ENCODE measurements around the gene SP2. TPM values are rescaled to one million over a fixed set of nuclear protein-coding genes. Genes with fewer than 3 reads are reported as not detected.

SP2 gene
- polyA plus RNA-seq, 3 donors, result 3.1 to 26.7 (median 6.8) TPM

DNA sequence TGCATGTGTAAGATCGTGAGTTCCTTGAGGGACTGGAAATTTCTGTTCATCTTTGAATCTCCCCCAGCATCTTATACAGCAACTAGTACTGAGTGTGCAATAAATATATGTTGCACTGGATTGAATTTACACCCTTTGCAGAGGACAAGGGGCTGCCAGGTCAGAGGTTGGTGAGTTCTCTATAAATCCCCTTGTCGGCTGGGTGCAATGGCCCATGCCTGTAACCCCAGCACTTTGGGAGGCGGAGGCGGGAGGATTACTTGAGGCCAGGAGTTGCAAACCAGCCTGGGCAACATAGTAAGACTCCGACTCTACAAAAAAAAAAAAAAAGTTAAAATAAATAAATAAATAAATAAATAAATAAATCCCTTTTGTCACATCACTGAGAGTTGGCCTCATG, 35.6 kb upstream of the SP2 start:
- Histone ChIP-seq H3K4me3 (replicated peaks in 1 of 3; ENCODE audit: low read depth in 2 of 3, low read length in 3 of 3) (no peak overlapping the region), H3K36me3 (replicated peaks in 1 of 2; ENCODE audit: control insufficient read depth in 1 of 2, insufficient read depth in 2 of 2, low read length in 2 of 2) (no peaks in the 10 kb centered on the region), H3K9ac (ENCODE audit: insufficient read depth, low read length, poor library complexity, severe bottlenecking) (no peak overlapping the region), H3K27me3 (ENCODE audit: control insufficient read depth in 2 of 2, insufficient read depth in 2 of 2, low read length in 2 of 2) (peaks cover 0 to 6% of the 10 kb centered on the region in 2 donors), H3K4me1 (ENCODE audit: control insufficient read depth in 1 of 2, insufficient read depth in 2 of 2, low read length in 2 of 2) (no peaks in the 10 kb centered on the region), H4K20me1 (ENCODE audit: insufficient read depth, low read length) (no peaks in the 10 kb centered on the region), H2AFZ (ENCODE audit: insufficient read depth, low read depth, low read length, poor library complexity, severe bottlenecking) (no peak overlapping the region), H3K79me2 (ENCODE audit: insufficient read depth, low read length) (no peaks in the 10 kb centered on the region), H3K27ac (ENCODE audit: low read depth in 1 of 2, low read length in 2 of 2) (no peak overlapping the region), H3K4me2 (replicated peaks; ENCODE audit: extremely low read depth, low read length, poor library complexity, severe bottlenecking) (no peak overlapping the region), H3K9me3 (replicated peaks in 1 of 2; ENCODE audit: control insufficient read depth in 1 of 2, insufficient read depth in 1 of 2, low read length in 2 of 2) (no peaks in the 10 kb centered on the region)
- no peak overlapping the region for H3K4me3 Mint-ChIP-seq
- H3K4me1 Mint-ChIP-seq, result peaks cover 14% of the 10 kb centered on the region
- no peak overlapping the region for H3K27ac Mint-ChIP-seq
- no CpG with 5 or more reads among the region's 5 CpGs for WGBS (ENCODE audit: insufficient coverage)
- H3K36me3 Mint-ChIP-seq, result no peaks in the 10 kb centered on the region
- intact Hi-C loops (cut with micrococcal nuclease), result no loop called here
- TF ChIP-seq, protein P1, sequence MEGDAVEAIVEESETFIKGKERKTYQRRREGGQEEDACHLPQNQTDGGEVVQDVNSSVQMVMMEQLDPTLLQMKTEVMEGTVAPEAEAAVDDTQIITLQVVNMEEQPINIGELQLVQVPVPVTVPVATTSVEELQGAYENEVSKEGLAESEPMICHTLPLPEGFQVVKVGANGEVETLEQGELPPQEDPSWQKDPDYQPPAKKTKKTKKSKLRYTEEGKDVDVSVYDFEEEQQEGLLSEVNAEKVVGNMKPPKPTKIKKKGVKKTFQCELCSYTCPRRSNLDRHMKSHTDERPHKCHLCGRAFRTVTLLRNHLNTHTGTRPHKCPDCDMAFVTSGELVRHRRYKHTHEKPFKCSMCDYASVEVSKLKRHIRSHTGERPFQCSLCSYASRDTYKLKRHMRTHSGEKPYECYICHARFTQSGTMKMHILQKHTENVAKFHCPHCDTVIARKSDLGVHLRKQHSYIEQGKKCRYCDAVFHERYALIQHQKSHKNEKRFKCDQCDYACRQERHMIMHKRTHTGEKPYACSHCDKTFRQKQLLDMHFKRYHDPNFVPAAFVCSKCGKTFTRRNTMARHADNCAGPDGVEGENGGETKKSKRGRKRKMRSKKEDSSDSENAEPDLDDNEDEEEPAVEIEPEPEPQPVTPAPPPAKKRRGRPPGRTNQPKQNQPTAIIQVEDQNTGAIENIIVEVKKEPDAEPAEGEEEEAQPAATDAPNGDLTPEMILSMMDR (IDR thresholded peaks at IDR 0.05), result no peak
- H3K27me3 Mint-ChIP-seq (ENCODE audit: low read depth in 3 of 3), result peaks cover 9 to 25% (median 15%) of the 10 kb centered on the region in 3 donors
- no peak for DNase-seq
- H3K9me3 Mint-ChIP-seq, result peaks cover 0 to under 1% (median 0%) of the 10 kb centered on the region in 7 donors

DNA sequence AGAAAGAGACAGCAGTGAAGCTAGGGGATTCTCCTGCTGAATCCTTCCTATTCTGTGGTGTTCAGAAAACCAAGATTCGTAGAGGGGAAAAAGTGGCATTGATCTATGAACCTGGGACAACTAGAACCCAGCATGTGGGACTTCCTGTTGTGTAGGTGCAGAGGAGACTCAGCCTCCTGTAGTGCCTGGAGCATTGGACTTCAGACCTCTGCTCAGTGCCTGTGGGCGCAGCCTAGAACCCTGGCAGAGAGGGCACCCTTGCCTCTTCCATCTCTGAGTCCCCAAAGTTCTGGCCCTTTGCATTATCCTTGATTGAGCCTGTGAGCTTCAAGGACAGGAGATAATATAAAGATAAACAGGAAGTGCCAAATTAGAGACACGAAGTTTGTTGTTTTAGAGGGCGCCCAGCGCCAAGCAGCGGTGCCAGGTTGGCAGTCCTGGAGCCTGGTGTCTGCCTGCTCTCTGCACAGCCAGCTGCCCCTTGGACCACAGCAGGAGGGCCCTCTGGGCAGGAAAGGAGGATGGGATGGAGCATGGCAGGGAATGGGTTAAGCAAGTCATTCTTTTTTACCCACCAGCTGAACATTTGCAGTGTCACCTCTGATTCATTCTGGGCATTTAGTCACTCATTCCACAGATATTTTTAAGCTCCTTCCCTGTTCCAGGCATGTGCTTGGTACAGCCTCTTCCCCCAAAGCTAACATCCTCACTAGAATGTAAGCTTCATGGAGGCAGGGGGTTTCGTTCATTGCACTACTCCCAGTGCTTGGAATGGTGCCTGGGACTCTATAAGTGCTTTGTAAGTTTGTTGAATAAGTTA, 33.2 kb upstream of the SP2 start:
- H4K20me1 ChIP-seq (ENCODE audit: insufficient read depth, low read length), result no peaks in the 10 kb centered on the region
- Mint-ChIP-seq H3K4me1 (peaks cover 12% of the 10 kb centered on the region), H3K9me3 (no peaks in the 10 kb centered on the region), H3K4me3 (no peak overlapping the region), H3K36me3 (no peaks in the 10 kb centered on the region), H3K27me3 (ENCODE audit: low read depth in 3 of 3) (peaks cover 13 to 24% (median 15%) of the 10 kb centered on the region in 3 donors), H3K27ac (peak overlapping the region in 1 of 7 donors; percentile 19)
- H2AFZ ChIP-seq (ENCODE audit: insufficient read depth, low read depth, low read length, poor library complexity, severe bottlenecking), result peak overlapping the region; percentile 51
- H3K27ac ChIP-seq (ENCODE audit: low read depth in 1 of 2, low read length in 2 of 2), result no peak overlapping the region
- TF ChIP-seq, protein P1 (IDR thresholded peaks at IDR 0.05), result no peak
- no peaks in the 10 kb centered on the region for H3K27me3 ChIP-seq (ENCODE audit: control insufficient read depth in 2 of 2, insufficient read depth in 2 of 2, low read length in 2 of 2)
- WGBS (ENCODE audit: insufficient coverage), result 76% methylated on average over 6 of the region's 7 CpGs
- no peaks in the 10 kb centered on the region for H3K4me1 ChIP-seq (ENCODE audit: control insufficient read depth in 1 of 2, insufficient read depth in 2 of 2, low read length in 2 of 2)
- no peaks in the 10 kb centered on the region for H3K79me2 ChIP-seq (ENCODE audit: insufficient read depth, low read length)
- H3K4me2 ChIP-seq (replicated peaks; ENCODE audit: extremely low read depth, low read length, poor library complexity, severe bottlenecking), result no peak overlapping the region
- intact Hi-C loops (cut with micrococcal nuclease), result no loop called here
- DNase-seq, result no peak
- no peak overlapping the region for H3K4me3 ChIP-seq (replicated peaks in 1 of 3; ENCODE audit: low read depth in 2 of 3, low read length in 3 of 3)
- H3K36me3 ChIP-seq (replicated peaks in 1 of 2; ENCODE audit: control insufficient read depth in 1 of 2, insufficient read depth in 2 of 2, low read length in 2 of 2), result no peaks in the 10 kb centered on the region
- H3K9me3 ChIP-seq (replicated peaks in 1 of 2; ENCODE audit: control insufficient read depth in 1 of 2, insufficient read depth in 1 of 2, low read length in 2 of 2), result no peaks in the 10 kb centered on the region
- no peak overlapping the region for H3K9ac ChIP-seq (ENCODE audit: insufficient read depth, low read length, poor library complexity, severe bottlenecking)
